A673 (cell line): ENCODE results near the gene LNPEP. TPM values are rescaled to one million over a fixed set of nuclear protein-coding genes. Genes with fewer than 3 reads are reported as not detected.

ENCODE experiments used
- BruUV-seq: library from RNA; stranded (reverse); fragments of 400-500 nt; replicated peaks from 2 replicates; lab custom pipeline; 2021; lab: Mats Ljungman, UMichigan
- CTCF ChIA-PET: fragments of 300-600 bp; sonication (Branson Sonifier 250); formaldehyde crosslinking; loops from one replicate; lab custom pipeline; 2022; ENCODE audit warnings: antibody characterized with exemption; lab: Charles Lee
- POLR2A ChIA-PET: fragments of 300-600 bp; sonication (Branson Sonifier 250); formaldehyde crosslinking; loops from one replicate; lab custom pipeline; 2022; ENCODE audit warnings: antibody characterized with exemption; ENCODE audit not compliant: low non-redundant PET; lab: Charles Lee
- DNase-seq: peaks from one replicate; pipeline ENCODE4 v3.0.0-alpha.2; 2015; ENCODE audit warnings: low spot score
- H3K27ac ChIP-seq: fragments of 200-600 bp; sonication (generic); 2 replicates; pipeline ENCODE4 v1.5.1; 2016; ENCODE audit warnings: mixed run types, low read depth, mild to moderate bottlenecking, mixed read lengths, antibody characterized with exemption, low read length; ENCODE audit not compliant: poor library complexity, severe bottlenecking
- H3K27me3 ChIP-seq: fragments of 200-600 bp; sonication (generic); replicated peaks from 2 replicates; pipeline ENCODE4 v1.6.1; 2017; ENCODE audit warnings: mixed run types, low read depth, mild to moderate bottlenecking, mixed read lengths, antibody characterized with exemption, low read length; ENCODE audit not compliant: insufficient read depth, poor library complexity
- H3K36me3 ChIP-seq: fragments of 200-600 bp; sonication (generic); 2 replicates; pipeline ENCODE4 v1.6.1; 2016; ENCODE audit warnings: mixed run types, mild to moderate bottlenecking, mixed read lengths, antibody characterized with exemption, low read length; ENCODE audit not compliant: insufficient read depth, poor library complexity, severe bottlenecking
- H3K4me1 ChIP-seq: fragments of 200-600 bp; sonication (generic); 2 replicates; pipeline ENCODE4 v1.6.1; 2017; ENCODE audit warnings: mixed run types, mild to moderate bottlenecking, mixed read lengths, antibody characterized with exemption, low read length; ENCODE audit not compliant: insufficient read depth, poor library complexity, severe bottlenecking
- H3K4me3 ChIP-seq: fragments of 200-600 bp; sonication (generic); 2 replicates; pipeline ENCODE4 v1.5.1; 2016; ENCODE audit warnings: low read depth, mixed run types, mild to moderate bottlenecking, mixed read lengths, low read length; ENCODE audit not compliant: poor library complexity, severe bottlenecking
- H3K9me3 ChIP-seq: fragments of 200-600 bp; sonication (generic); 2 replicates; pipeline ENCODE4 v1.6.1; 2016; ENCODE audit warnings: mixed run types, low read depth, mild to moderate bottlenecking, mixed read lengths, antibody characterized with exemption, low read length; ENCODE audit not compliant: poor library complexity, severe bottlenecking
- CTCF ChIP-seq: fragments of 300-800, 200-600 bp; sonication (generic); conservative IDR thresholded peaks from 2 replicates; pipeline ENCODE4 v1.5.1; 2017; ENCODE audit warnings: low read depth, mild to moderate bottlenecking, antibody characterized with exemption, low read length, moderate library complexity, mixed read lengths
- EZH2 ChIP-seq: fragments of 200-600 bp; sonication (generic); IDR thresholded peaks from 2 replicates; pipeline ENCODE4 v1.6.1; 2017; ENCODE audit warnings: borderline replicate concordance, low read depth, mild to moderate bottlenecking, mixed read lengths, antibody characterized with exemption, low read length; ENCODE audit not compliant: poor library complexity, severe bottlenecking
- intact Hi-C: fragments of 100-400 bp; cut with micrococcal nuclease; formaldehyde crosslinking; loops from one replicate; pipeline ENCODE4 v1.10.0; 2022; ENCODE audit not compliant: unreplicated experiment
- total RNA-seq: library from RNA; stranded (reverse); gene quantifications from 2 replicates; pipeline ENCODE4 v1.2.3, GENCODE V29; 2021

The LNPEP gene
- total RNA-seq, 1 experiment from 2014 or later: 10.3 TPM

GRCh38 chr5:96909003-96909402 is 26.9 kb upstream of the LNPEP start:
- DNase-seq: no peak

GRCh38 chr5:96909435-96909834 is 26.4 kb upstream of the LNPEP start:
- no peaks in the 10 kb centered on the region for H3K4me1 ChIP-seq
- CTCF ChIA-PET: no interaction called here
- POLR2A ChIA-PET: no interaction called here
- H3K9me3 ChIP-seq: no peaks in the 10 kb centered on the region
- BruUV-seq: no TSS peak
- H3K27me3 ChIP-seq: no peaks in the 10 kb centered on the region
- no peak overlapping the region for H3K27ac ChIP-seq
- no peak overlapping the region for H3K4me3 ChIP-seq
- intact Hi-C loops: no loop called here
- no peak for DNase-seq
- H3K36me3 ChIP-seq: no peaks in the 10 kb centered on the region
- no peak for TF ChIP-seq EZH2
- no peak for TF ChIP-seq CTCF

More at GRCh38 chr5:96909003-96909402, 26.9 kb upstream of the LNPEP start:
- H3K27ac ChIP-seq: no peak overlapping the region
- no peaks in the 10 kb centered on the region for H3K36me3 ChIP-seq
- CTCF ChIA-PET: no interaction called here
- no TSS peak for BruUV-seq
- H3K27me3 ChIP-seq: no peaks in the 10 kb centered on the region
- no peaks in the 10 kb centered on the region for H3K9me3 ChIP-seq
- intact Hi-C loops: no loop called here
- H3K4me1 ChIP-seq: no peaks in the 10 kb centered on the region
- POLR2A ChIA-PET: no interaction called here
- H3K4me3 ChIP-seq: no peak overlapping the region
- no peak for TF ChIP-seq CTCF
- no peak for TF ChIP-seq EZH2

- CTCF ChIA-PET: no interaction called here
- no peaks in the 10 kb centered on the region for H3K4me1 ChIP-seq
- no peaks in the 10 kb centered on the region for H3K9me3 ChIP-seq
- no peaks in the 10 kb centered on the region for H3K36me3 ChIP-seq
- H3K27ac ChIP-seq: no peak overlapping the region
- no peak overlapping the region for H3K4me3 ChIP-seq
- no peak for DNase-seq
- TF ChIP-seq CTCF (no peak), EZH2 (no peak)
- POLR2A ChIA-PET: no interaction called here
- no peaks in the 10 kb centered on the region for H3K27me3 ChIP-seq
- BruUV-seq: no TSS peak
- intact Hi-C loops: no loop called here
Measured at GRCh38 chr5:96911139-96911538, 24.7 kb upstream of the LNPEP start.
